Breast epithelium (tissue), 3 donors: Measurements from ENCODE around the gene LILRA5.

Experiments used
- CTCF ChIP-seq, 3 donors: fragments of 450-650 bp; IDR thresholded peaks; one replicate each; pipeline ENCODE4 v1.5.1; 2016 to 2017; ENCODE audit warnings: antibody characterized with exemption in 3 of 3, mild to moderate bottlenecking in 3 of 3, moderate library complexity in 3 of 3
- POLR2A ChIP-seq: fragments of 450-650 bp; IDR thresholded peaks from one replicate; pipeline ENCODE4 v1.6.1; 2016; ENCODE audit warnings: antibody characterized with exemption, mild to moderate bottlenecking, moderate library complexity

GRCh38 chr19:54275951-54276350 lies 37.0 kb downstream of the LILRA5 start:
- no peak for TF ChIP-seq CTCF (IDR thresholded peaks at IDR 0.05)
- no peak for TF ChIP-seq POLR2A
